ENCODE results near the gene BCAM.
"Not testable (repeated sequence)": the region's sequence is repeated elsewhere in the genome, so short reads cannot be mapped to it uniquely, and the experiment has no call there.

Gene BCAM, protein sequence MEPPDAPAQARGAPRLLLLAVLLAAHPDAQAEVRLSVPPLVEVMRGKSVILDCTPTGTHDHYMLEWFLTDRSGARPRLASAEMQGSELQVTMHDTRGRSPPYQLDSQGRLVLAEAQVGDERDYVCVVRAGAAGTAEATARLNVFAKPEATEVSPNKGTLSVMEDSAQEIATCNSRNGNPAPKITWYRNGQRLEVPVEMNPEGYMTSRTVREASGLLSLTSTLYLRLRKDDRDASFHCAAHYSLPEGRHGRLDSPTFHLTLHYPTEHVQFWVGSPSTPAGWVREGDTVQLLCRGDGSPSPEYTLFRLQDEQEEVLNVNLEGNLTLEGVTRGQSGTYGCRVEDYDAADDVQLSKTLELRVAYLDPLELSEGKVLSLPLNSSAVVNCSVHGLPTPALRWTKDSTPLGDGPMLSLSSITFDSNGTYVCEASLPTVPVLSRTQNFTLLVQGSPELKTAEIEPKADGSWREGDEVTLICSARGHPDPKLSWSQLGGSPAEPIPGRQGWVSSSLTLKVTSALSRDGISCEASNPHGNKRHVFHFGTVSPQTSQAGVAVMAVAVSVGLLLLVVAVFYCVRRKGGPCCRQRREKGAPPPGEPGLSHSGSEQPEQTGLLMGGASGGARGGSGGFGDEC

GRCh38 chr19:44808463-44809371, at the start of gene BCAM:
Gene BCAM (plus strand): TSS chr19:44809103. CDS start chr19:44809125, 22 bp downstream.
- peak in 1 of 2 experiments; percentile 57 for DNase-seq

GRCh38 chr19:44762038-44762437, 46.9 kb upstream of the BCAM start:
- no peak for DNase-seq

- no peak for DNase-seq
These were observed 43.6 kb upstream of the BCAM start for GRCh38 chr19:44765033-44765948.

GRCh38 chr19:44765949-44766335, 43.0 kb upstream of the BCAM start:
- DNase-seq = no peak

GRCh38 chr19:44767295-44768180, 41.4 kb upstream of the BCAM start:
- no peak for DNase-seq

- peak; percentile 85 to 95 for DNase-seq
These were observed 38.2 kb upstream of the BCAM start for GRCh38 chr19:44770550-44771257.

GRCh38 chr19:44772144-44772543, 36.8 kb upstream of the BCAM start:
- not testable (repeated sequence) for DNase-seq

DNA sequence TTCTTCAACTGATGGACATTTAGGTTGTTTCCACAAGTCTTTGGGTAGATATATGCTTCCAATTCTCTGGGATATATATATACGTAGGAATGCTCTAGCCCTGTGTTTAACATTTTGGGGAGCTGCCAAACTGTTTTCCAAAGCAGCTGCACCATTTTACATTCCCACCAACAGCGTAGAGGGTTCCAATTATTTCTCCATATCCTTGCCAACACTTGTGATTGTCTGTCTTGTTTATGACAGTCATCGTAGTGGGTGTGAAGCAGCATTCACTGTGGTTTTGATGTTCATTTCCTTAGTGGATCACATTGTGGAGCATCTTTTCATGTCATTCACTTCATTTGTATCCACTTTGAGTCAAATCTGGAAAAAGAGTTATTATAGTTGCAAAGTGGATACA, 35.9 kb upstream of the BCAM start:
- DNase-seq = peak in 1 of 2 experiments; percentile 10

GRCh38 chr19:44775676-44776240, 33.1 kb upstream of the BCAM start:
- DNase-seq = no peak

GRCh38 chr19:44776402-44777096, 32.4 kb upstream of the BCAM start:
- no peak for DNase-seq

- no peak for DNase-seq
These were observed 31.1 kb upstream of the BCAM start, which contains the start of gene CBLC for GRCh38 chr19:44777715-44778347. Gene CBLC (plus strand): TSS chr19:44777890. CDS start chr19:44777932, 42 bp downstream.

DNA sequence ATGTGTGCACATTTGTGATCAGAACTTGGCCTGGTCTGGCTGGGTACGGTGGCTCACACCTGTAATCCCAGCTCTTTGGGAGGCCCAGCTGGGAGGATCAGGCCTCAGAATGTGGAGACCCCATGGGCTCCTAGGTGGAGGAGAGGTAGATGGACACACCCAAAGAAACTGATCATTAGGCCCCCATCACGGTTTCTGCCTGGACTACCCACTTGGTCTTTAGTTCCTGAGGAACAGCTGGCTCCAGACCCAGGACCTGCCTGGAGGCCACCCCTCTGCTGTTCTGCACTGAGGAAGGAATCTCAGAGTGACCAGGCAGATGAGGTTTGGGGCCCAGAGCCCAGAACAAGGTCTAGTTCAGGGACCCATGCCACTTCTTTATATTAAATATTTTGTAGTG, 29.8 kb upstream of the BCAM start:
- no peak for DNase-seq

GRCh38 chr19:44781694-44782093, 27.2 kb upstream of the BCAM start:
- DNase-seq = not testable (repeated sequence)

GRCh38 chr19:44782729-44783128, 26.2 kb upstream of the BCAM start:
- DNase-seq = no peak

GRCh38 chr19:44783545-44783944, 25.4 kb upstream of the BCAM start:
- DNase-seq = no peak

DNA sequence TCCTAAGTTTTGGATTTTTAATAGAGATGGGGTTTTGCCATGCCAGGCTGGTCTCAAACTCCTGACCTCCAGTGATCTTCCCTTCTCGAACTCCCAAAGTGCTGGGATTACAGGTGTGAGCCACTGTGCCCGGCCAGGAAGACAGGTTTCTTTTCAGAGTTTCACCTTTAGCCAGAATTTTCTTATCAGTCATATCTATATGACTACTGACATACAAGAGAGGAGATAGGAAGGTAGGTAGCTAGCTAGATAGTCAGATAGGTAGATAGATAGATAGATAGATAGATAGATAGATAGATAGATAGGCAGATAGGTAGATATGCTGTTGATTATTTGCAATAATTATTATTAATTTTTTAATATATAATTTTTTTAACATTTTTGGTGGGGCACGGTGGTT, 23.6 kb upstream of the BCAM start:
- no peak for DNase-seq

- no peak for DNase-seq
These were observed 22.9 kb upstream of the BCAM start for GRCh38 chr19:44785993-44786392.

GRCh38 chr19:44788971-44789370, 19.9 kb upstream of the BCAM start:
- DNase-seq = no peak

DNA sequence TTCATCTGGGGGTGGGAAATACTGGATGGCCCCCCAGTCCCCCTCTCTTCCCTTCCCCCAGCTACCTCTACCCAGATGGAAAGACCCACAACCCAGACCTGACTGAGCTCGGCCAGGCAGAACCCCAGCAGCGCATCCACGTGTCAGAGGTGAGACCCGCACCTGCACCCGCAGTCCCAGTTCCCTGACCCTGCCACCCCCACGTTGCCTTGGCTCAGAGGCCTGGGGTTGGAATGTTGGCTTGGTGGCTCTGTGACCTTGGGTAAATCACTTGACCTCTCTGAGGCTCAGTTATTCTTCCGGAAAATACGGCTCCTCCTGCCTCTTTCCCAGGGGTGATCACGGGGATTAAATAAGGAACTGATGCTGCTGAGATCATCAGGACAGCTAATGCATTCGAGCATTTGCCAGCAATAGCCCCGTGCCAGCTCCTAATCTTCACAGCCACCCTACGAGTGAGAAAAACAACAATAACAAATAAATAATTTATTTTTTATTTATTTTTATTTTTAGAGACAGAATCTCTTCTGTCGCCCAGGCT, 18.9 kb upstream of the BCAM start:
- no peak for DNase-seq
